Activated gamma-delta T cell treated with anti-CD3 and anti-CD28 coated beads, Interleukin-2, amount 50 U/mL, for 16 hours (primary cell): ENCODE data around the gene ZNF593.

Source experiments
- DNase-seq: peaks from one replicate; pipeline ENCODE4 v3.0.0-alpha.2; 2020; ENCODE audit warnings: low read depth

Gene ZNF593

GRCh38 chr1:26148887-26149286 is 20.8 kb upstream of the ZNF593 start:
- DNase-seq = no peak

GRCh38 chr1:26153966-26154532 is 15.7 kb upstream of the ZNF593 start:
- DNase-seq = no peak

GRCh38 chr1:26154750-26155149 is 15.0 kb upstream of the ZNF593 start:
- DNase-seq = no peak

GRCh38 chr1:26155370-26156284 is 14.1 kb upstream of the ZNF593 start:
- DNase-seq = no peak

- DNase-seq = no peak
Measured at GRCh38 chr1:26156285-26157038, 13.2 kb upstream of the ZNF593 start.

- DNase-seq = no peak
Measured at GRCh38 chr1:26158271-26158907, 11.3 kb upstream of the ZNF593 start.

- DNase-seq = no peak
Measured at GRCh38 chr1:26158908-26159742, 10.6 kb upstream of the ZNF593 start, which contains the start of gene FAM110D. Gene FAM110D (plus strand): TSS chr1:26159079. CDS start chr1:26161292, 2,213 bp downstream.

- no peak for DNase-seq
Measured at GRCh38 chr1:26159743-26160039, 10.0 kb upstream of the ZNF593 start.

- DNase-seq = no peak
Measured at GRCh38 chr1:26160527-26161414, 8.9 kb upstream of the ZNF593 start.

GRCh38 chr1:26161415-26162219 is 8.1 kb upstream of the ZNF593 start:
- DNase-seq = no peak

GRCh38 chr1:26162220-26162709 is 7.4 kb upstream of the ZNF593 start:
- DNase-seq = no peak

GRCh38 chr1:26163684-26164035 is 6.0 kb upstream of the ZNF593 start:
- no peak for DNase-seq

GRCh38 chr1:26164036-26164860 is 5.5 kb upstream of the ZNF593 start:
- no peak for DNase-seq

- DNase-seq = no peak
Measured at GRCh38 chr1:26164861-26165842, 4.6 kb upstream of the ZNF593 start.

GRCh38 chr1:26166719-26167281 is 2.9 kb upstream of the ZNF593 start:
- DNase-seq = no peak

- no peak for DNase-seq
Measured at GRCh38 chr1:26168410-26169197, 1.1 kb upstream of the ZNF593 start, which contains the start of gene C1orf232. Gene C1orf232 (minus strand): TSS chr1:26168963. CDS start chr1:26168499, 464 bp downstream.
